GM12875 (cell line): ENCODE data around the gene TUBGCP5.
"Not testable (repeated sequence)": the region's sequence is repeated elsewhere in the genome, so short reads cannot be mapped to it uniquely, and the experiment has no call there.

Experiments used
- H3K4me3 ChIP-seq: one replicate; pipeline ENCODE4 v1.5.1; 2011; ENCODE audit warnings: low read depth, low read length, control low read depth
- TF ChIP-seq, protein P1 (sequence below): IDR thresholded peaks from 2 replicates; pipeline ENCODE4 v1.5.1; 2011; ENCODE audit warnings: low read depth, mild to moderate bottlenecking, control low read depth, inconsistent platforms, low read length, moderate library complexity, borderline replicate concordance; ENCODE audit not compliant: insufficient read depth

TUBGCP5 gene

DNA sequence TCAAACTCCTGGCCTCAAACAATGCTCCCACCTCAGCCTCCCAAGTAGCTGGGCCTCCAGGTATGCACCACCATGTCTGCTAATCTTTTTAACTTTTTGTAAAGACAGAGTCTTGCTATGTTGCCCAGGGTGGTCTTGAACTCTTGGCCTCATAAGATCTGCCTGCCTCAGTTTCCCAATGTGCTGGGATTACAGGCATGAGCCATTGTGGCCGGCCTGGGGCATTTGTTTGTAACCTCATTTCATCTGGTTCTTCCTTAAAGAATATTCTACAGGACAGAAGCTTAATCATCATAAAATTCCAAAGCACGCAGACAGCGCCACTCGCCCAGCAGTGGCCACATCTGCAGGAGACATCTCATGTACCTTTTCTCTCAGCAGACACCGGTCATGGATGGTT lies 35.6 kb downstream of the TUBGCP5 start:
- TF ChIP-seq, protein P1, sequence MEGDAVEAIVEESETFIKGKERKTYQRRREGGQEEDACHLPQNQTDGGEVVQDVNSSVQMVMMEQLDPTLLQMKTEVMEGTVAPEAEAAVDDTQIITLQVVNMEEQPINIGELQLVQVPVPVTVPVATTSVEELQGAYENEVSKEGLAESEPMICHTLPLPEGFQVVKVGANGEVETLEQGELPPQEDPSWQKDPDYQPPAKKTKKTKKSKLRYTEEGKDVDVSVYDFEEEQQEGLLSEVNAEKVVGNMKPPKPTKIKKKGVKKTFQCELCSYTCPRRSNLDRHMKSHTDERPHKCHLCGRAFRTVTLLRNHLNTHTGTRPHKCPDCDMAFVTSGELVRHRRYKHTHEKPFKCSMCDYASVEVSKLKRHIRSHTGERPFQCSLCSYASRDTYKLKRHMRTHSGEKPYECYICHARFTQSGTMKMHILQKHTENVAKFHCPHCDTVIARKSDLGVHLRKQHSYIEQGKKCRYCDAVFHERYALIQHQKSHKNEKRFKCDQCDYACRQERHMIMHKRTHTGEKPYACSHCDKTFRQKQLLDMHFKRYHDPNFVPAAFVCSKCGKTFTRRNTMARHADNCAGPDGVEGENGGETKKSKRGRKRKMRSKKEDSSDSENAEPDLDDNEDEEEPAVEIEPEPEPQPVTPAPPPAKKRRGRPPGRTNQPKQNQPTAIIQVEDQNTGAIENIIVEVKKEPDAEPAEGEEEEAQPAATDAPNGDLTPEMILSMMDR, result no peak
- H3K4me3 ChIP-seq, result no peak overlapping the region

DNA sequence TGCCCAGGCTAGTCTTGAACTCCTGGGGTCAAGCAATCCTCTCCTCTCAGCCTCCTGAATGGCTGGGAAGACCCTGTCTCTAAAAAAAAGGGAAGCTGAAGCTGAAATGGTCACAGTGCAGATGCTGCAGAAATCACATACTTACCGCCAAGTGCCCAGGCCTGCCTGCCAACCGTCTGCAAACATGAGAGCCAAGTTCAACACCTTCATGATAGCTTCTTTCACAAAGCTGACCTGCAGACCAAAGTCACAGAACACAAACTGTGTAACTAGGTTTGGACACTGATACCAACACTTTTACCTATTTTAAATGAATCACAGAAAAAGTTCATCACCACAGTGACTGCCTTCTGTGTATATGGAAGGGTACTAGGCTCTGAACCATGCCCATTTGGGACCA lies 36.4 kb downstream of the TUBGCP5 start:
- no peak overlapping the region for H3K4me3 ChIP-seq
- TF ChIP-seq, protein P1, result no peak

DNA sequence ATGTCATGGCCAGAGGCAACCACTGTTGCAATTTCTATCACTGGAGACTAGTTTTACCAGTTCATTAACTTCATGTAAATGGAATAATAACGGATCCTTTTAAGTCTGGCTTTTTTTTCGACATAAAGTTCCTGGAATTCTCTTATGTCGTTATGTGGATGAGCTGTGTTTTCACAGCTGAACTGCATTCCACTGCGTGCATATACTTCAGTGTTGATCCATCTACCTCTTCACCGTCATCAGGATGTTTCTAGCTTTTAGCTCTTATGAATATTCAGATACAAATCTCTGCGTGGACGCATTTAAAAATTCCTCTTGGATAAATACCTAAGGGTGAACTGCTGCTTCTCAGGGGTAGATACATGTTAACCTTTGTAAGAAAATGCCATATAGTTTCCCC lies 43.6 kb downstream of the TUBGCP5 start:
- H3K4me3 ChIP-seq, result no peak overlapping the region
- TF ChIP-seq, protein P1, result no peak

DNA sequence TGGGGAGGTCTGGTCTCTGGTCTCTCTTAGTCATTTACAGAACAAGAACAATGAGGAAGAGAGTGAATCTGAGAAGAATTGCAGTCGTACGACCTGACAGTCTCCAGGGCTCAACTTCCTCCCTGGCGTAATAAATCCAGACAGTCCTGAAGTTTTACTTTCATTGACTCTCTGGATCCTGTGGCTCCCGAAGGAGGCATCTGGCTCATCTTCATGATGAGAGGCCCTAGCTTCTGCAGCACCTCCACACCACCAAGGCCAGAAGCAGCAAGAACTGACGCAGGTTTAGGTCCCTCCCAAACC lies 47.4 kb downstream of the TUBGCP5 start:
- no peak overlapping the region for H3K4me3 ChIP-seq
- TF ChIP-seq, protein P1, result no peak

DNA sequence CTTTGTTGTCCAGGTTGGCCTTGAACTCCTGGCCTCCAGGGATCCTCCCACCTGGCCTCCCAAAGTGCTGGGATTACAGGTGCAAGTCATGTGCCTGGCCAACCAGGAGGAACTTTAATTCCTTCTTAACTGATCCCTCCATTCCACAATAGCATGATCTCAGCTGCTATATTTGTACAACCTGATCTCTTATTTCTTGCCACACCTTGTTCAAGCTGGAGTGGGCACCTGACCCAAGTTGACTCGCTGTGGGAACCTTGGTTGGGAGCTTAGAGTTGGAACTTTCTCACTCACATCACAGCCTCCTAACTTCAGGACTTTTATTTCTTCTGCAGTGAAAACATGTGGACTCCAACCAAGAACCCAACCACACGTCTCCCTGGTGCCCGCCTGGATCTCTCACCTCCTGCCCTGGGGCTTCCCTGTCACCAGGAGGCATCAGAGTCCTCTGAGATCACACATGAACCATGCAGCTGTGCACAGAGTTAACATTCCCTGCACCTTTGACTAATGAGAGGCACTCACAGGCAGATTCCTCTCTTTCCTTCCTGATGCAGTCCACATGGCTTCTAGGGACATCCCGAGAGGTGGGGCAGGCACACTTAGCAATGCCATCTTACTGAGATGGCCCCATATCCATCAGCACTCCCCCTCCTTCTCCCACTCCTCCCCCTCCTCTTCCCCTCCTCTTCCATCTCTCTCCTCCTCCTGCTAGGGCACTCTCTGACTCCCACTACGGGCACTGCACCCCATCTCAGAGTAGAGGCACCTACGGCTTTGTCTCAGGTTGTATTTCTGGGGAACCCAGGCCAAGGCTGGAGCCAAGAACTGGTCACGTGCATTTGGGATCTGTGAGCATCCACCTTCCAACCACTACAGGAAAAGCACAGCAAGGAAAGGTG lies 49.5 kb downstream of the TUBGCP5 start:
- TF ChIP-seq, protein P1, result no peak
- no peak overlapping the region for H3K4me3 ChIP-seq

- H3K4me3 ChIP-seq, result no peak overlapping the region
- TF ChIP-seq, protein P1, result no peak
Measured at GRCh38 chr15:22988811-22989210, 50.6 kb downstream of the TUBGCP5 start.

- H3K4me3 ChIP-seq, result not testable (repeated sequence)
Measured at GRCh38 chr15:22981931-22982330, 57.4 kb downstream of the TUBGCP5 start.
